Measurements from ENCODE around the gene CDKN1C.

Gene CDKN1C

DNA sequence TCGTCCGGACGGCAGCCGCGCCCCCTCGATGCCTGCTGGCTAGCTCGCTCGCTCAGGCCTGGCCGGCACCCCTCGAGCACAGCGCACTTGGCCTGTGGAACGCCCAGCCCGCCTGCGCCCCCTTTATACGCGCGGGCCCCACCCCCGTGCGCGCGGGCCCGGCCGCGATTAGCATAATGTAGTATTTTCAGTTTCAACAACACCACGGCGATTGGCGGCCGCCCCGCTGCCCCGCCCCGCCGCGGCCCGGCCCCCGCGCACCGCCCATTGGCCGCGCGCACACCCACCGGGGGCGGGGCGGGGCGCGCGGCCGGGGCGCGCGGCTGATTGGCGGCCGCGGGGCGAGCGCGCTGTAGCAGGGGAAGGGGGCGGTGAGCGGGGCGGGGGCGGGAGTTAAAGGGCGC is at the start of gene CDKN1C:
Gene CDKN1C, minus strand, starts transcription at position 98 of the 404 bp plus-strand sequence. CDS start 319 bp downstream, outside the sequence.
- Histone ChIP-seq H3K4me3 (peak within 1 kb of the TSS; percentile 81), H3K36me3 (ENCODE audit: insufficient read depth, low read length) (no peaks in the 10 kb centered on the region), H3K9me3 (ENCODE audit: low read depth, low read length) (no peaks in the 10 kb centered on the region), H3K9ac (ENCODE audit: insufficient read length) (peak within 1 kb of the TSS; percentile 51), H3K27ac (no peak within 1 kb of the TSS)
- TF ChIP-seq POLR2AphosphoS5 (IDR thresholded peaks at IDR 0.05; ENCODE audit: borderline replicate concordance, low read depth, low read length) (peak; percentile 71; the same call in 1 of the 2 replicates), EZH2 (IDR thresholded peaks at IDR 0.05) (no peak), FOXP2 (optimal IDR thresholded peaks at IDR 0.05; ENCODE audit: control extremely low read depth, extremely low read length, insufficient read depth) (no peak)
- DNase-seq (ENCODE audit: low read depth, low spot score), result no peak

DNA sequence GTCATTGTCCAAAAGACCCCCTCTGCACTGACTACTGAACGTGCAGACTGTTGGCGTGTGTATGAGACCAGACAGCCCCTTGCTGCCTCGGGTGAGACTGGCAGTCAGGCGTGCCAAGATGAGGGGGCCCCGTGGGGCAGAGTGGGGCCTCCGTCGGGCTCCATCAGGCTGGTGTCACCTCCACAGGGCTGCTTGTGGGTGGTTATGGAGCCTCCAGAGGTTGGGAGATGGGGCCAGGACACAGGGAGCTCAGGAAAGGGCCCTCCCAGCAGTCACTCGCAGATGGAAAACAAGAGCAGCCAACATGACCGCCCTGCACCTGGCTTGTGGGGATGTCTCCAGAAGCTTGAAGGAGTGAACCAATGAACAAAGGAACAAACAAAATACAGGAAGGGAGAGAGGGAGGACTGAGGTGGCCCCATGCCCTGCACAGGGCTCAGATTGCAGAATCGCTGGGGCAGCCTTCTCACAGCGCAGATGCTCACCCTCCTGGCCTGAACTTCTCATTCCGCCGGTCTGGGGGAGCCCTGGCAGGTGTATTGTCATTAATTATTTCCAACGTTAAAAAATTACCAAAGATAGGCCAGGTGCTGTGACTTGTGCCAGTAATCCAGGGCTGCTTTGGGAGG is 49.1 kb upstream of the CDKN1C start:
- H3K9me3 ChIP-seq (ENCODE audit: low read depth, low read length), result peaks cover 4% of the 10 kb centered on the region; the same call in 1 of the 2 replicates
- H3K27ac ChIP-seq, result no peak overlapping the region
- H3K9ac ChIP-seq (ENCODE audit: insufficient read length), result no peak overlapping the region
- TF ChIP-seq FOXP2 (optimal IDR thresholded peaks at IDR 0.05; ENCODE audit: control extremely low read depth, extremely low read length, insufficient read depth) (no peak), POLR2AphosphoS5 (IDR thresholded peaks at IDR 0.05; ENCODE audit: borderline replicate concordance, low read depth, low read length) (no peak), EZH2 (IDR thresholded peaks at IDR 0.05) (no peak)
- DNase-seq (ENCODE audit: low read depth, low spot score), result no peak
- H3K4me3 ChIP-seq, result no peak overlapping the region
- H3K36me3 ChIP-seq (ENCODE audit: insufficient read depth, low read length), result no peaks in the 10 kb centered on the region

DNA sequence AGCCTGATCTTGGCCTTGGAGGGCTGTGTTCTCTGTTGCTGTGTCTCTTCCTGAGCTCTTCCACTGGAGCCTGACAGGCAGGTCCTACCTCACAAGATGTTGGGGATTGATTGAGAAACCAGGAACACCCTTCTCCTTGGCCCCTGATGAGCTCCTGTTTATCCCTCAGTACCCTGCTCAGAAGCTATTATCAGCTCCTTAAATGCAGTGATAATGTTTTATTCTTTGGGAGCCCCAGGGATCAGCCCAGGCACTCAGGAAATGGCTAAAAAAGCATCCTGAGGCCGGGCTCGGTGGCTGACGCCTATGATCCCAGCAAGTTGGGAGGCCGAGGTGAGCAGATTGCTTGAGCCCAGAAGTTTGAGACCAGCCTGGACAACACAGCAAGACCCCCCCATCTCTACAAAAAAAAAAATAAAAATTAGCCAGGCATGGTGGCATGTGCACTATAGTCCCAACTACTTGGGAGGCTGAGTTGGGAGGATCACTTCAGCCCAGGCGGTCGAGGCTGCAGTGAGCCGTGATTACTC is 48.5 kb upstream of the CDKN1C start:
- Histone ChIP-seq H3K4me3 (no peak overlapping the region), H3K9me3 (ENCODE audit: low read depth, low read length) (peaks cover 4% of the 10 kb centered on the region; the same call in 1 of the 2 replicates), H3K36me3 (ENCODE audit: insufficient read depth, low read length) (no peaks in the 10 kb centered on the region), H3K27ac (no peak overlapping the region), H3K9ac (ENCODE audit: insufficient read length) (no peak overlapping the region)
- no peak for DNase-seq (ENCODE audit: low read depth, low spot score)
- TF ChIP-seq EZH2 (IDR thresholded peaks at IDR 0.05) (no peak), POLR2AphosphoS5 (IDR thresholded peaks at IDR 0.05; ENCODE audit: borderline replicate concordance, low read depth, low read length) (no peak), FOXP2 (optimal IDR thresholded peaks at IDR 0.05; ENCODE audit: control extremely low read depth, extremely low read length, insufficient read depth) (no peak)

DNA sequence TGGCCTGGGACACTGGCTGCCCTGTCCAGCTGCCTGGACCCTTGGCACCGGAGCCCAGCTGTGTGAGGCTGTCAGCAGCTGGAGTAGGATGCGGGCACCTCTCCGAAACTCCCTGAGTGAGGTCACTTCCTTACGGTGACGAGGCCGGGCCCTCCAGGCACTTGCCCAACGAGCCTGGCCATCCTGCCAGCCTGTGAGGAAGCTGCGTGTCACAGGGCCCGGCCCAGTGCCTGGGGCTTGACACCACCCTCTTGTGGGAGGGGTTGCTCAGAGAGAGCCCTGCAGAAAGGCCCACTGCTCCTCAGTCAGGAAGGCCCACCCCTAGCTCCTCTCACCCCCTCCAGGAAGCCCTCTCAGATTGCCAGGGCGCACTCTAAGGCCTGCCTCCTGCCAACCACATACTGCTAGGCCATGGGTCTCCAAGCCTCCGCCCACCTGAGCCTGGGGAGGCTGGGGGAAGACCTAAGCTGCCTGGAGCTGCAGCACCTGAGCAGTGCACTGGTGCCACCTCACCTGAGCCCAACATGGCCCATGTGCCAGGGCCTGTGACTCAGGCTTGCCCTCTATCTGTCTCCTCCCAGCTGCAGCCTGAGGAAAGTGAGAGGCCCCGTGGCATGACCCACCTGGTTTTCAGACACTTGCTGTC is 47.9 kb upstream of the CDKN1C start:
- TF ChIP-seq EZH2 (IDR thresholded peaks at IDR 0.05) (no peak), FOXP2 (optimal IDR thresholded peaks at IDR 0.05; ENCODE audit: control extremely low read depth, extremely low read length, insufficient read depth) (no peak), POLR2AphosphoS5 (IDR thresholded peaks at IDR 0.05; ENCODE audit: borderline replicate concordance, low read depth, low read length) (no peak)
- no peak overlapping the region for H3K9ac ChIP-seq (ENCODE audit: insufficient read length)
- no peak overlapping the region for H3K4me3 ChIP-seq

DNA sequence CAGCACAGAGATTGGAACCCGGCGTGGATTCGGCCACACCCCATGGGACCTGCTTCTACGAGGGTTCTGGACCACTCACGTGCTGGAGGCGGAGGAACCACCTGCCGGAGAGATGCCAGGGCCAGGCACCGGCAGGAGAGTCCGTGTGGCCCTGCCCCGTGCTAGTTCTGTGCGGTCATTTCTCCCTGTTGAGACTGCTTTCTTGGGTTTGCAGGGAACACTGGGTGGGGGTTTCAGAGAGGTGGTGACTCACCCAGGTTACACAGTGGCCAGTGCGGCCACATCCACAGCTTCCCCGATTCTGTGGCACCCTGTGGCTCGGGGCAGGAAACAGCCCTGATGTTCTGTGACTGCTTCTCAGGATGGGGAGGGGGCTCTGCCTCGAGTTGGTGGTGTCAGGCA is 47.3 kb upstream of the CDKN1C start:
- Histone ChIP-seq H3K9ac (ENCODE audit: insufficient read length) (no peak overlapping the region), H3K4me3 (no peak overlapping the region)
- TF ChIP-seq POLR2AphosphoS5 (IDR thresholded peaks at IDR 0.05; ENCODE audit: borderline replicate concordance, low read depth, low read length), result no peak
- no peak for TF ChIP-seq EZH2 (IDR thresholded peaks at IDR 0.05)
- no peak for TF ChIP-seq FOXP2 (optimal IDR thresholded peaks at IDR 0.05; ENCODE audit: control extremely low read depth, extremely low read length, insufficient read depth)

More for the DNA sequence above, 47.9 kb upstream of the CDKN1C start:
- Histone ChIP-seq H3K36me3 (ENCODE audit: insufficient read depth, low read length) (no peaks in the 10 kb centered on the region), H3K9me3 (ENCODE audit: low read depth, low read length) (peaks cover 4% of the 10 kb centered on the region; the same call in 1 of the 2 replicates), H3K27ac (no peak overlapping the region)
- DNase-seq (ENCODE audit: low read depth, low spot score), result no peak

DNA sequence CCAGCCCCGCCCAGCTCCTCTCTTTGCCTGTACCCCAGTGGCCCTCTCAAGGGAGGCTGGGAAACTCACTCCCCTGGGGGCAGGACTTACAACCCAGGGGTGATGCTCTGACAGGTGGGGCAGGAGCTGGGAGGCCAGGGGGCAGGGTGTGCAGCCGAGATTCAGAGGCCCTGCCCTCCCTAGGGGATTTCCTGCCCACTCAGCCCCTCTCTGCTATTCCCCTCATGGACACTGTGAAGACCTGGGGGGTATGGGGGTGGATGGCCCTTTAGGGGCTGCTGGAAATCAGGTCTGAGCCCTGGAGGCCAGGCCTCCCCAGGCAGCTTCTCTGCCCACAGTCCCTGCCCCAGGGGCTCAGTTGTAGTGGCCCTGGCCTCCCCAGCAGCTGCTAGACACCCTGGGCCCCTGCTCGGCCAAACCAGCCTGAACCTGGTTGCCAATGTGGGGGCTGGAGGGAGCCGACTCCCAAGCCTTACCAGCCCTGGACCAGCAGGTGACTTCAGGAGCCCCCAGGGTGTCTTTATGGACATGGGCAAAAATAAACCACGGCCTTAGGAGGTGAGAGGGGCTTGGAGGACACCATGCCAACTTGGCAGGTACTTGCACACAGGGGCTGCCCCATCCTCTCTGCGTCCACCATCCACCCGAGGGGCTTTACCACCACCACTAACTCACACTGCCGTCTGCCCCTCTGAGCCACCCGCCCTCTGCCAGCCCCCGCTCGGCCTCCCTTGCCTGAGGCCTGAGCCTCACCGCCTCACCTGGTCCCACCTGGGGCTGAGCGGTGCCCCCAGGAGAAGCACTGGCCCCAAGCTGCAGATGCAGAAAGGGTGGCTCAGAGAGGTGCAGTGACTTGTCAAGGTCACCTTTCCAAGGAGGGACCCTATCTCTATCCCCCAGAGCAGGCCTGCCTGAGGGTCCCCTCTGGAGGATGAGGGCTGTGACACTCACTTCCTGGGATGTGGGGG is 46.5 kb upstream of the CDKN1C start:
- no peak for DNase-seq (ENCODE audit: low read depth, low spot score)

More for the DNA sequence above, 47.3 kb upstream of the CDKN1C start:
- H3K27ac ChIP-seq, result no peak overlapping the region
- no peaks in the 10 kb centered on the region for H3K36me3 ChIP-seq (ENCODE audit: insufficient read depth, low read length)
- peaks cover 4% of the 10 kb centered on the region; the same call in 1 of the 2 replicates for H3K9me3 ChIP-seq (ENCODE audit: low read depth, low read length)
- DNase-seq (ENCODE audit: low read depth, low spot score), result no peak

DNA sequence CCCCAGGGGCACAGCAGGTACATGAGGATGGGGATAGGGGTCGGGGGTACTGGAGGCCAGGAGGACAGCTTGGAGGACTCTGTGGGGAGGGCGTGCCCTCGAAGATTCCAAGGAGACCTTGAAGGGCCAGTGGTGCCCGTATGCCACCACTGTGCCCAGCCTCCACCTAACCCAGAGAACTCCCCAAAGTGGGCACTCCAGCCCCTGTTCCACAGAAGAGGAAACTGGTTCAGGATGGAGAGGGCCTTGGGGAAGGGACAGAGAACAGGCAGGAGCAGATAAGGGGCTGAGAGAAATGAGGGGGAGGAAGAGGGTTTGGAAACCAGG is 45.8 kb upstream of the CDKN1C start:
- TF ChIP-seq FOXP2 (optimal IDR thresholded peaks at IDR 0.05; ENCODE audit: control extremely low read depth, extremely low read length, insufficient read depth), result no peak
- no peak for TF ChIP-seq EZH2 (IDR thresholded peaks at IDR 0.05)
- no peak for TF ChIP-seq POLR2AphosphoS5 (IDR thresholded peaks at IDR 0.05; ENCODE audit: borderline replicate concordance, low read depth, low read length)
- H3K4me3 ChIP-seq, result no peak overlapping the region
- no peak for DNase-seq (ENCODE audit: low read depth, low spot score)
- no peaks in the 10 kb centered on the region for H3K36me3 ChIP-seq (ENCODE audit: insufficient read depth, low read length)
- H3K9ac ChIP-seq (ENCODE audit: insufficient read length), result no peak overlapping the region
- H3K9me3 ChIP-seq (ENCODE audit: low read depth, low read length), result no peaks in the 10 kb centered on the region
- no peak overlapping the region for H3K27ac ChIP-seq

More for the DNA sequence above, 46.5 kb upstream of the CDKN1C start:
- H3K9ac ChIP-seq (ENCODE audit: insufficient read length), result no peak overlapping the region
- no peaks in the 10 kb centered on the region for H3K36me3 ChIP-seq (ENCODE audit: insufficient read depth, low read length)
- H3K27ac ChIP-seq, result no peak overlapping the region
- no peaks in the 10 kb centered on the region for H3K9me3 ChIP-seq (ENCODE audit: low read depth, low read length)
- H3K4me3 ChIP-seq, result no peak overlapping the region
- TF ChIP-seq EZH2 (IDR thresholded peaks at IDR 0.05) (no peak), POLR2AphosphoS5 (IDR thresholded peaks at IDR 0.05; ENCODE audit: borderline replicate concordance, low read depth, low read length) (no peak), FOXP2 (optimal IDR thresholded peaks at IDR 0.05; ENCODE audit: control extremely low read depth, extremely low read length, insufficient read depth) (no peak)

All from SK-N-MC (cell line).